HG03571 (cell line): ENCODE results near the gene FLT3LG.

Experiments used
- ATAC-seq: cut with Tn5 transposase; IDR thresholded peaks from one replicate; pipeline ENCODE4 v1.9.1; 2021; ENCODE audit not compliant: unreplicated experiment

FLT3LG gene

GRCh38 chr19:49507803-49508494, 33.9 kb downstream of the FLT3LG start:
- no peak for ATAC-seq

- ATAC-seq, result no peak
These were observed 39.1 kb downstream of the FLT3LG start for GRCh38 chr19:49512970-49513745.

GRCh38 chr19:49513746-49514118, 39.7 kb downstream of the FLT3LG start:
- no peak for ATAC-seq

- no peak for ATAC-seq
These were observed 40.1 kb downstream of the FLT3LG start for GRCh38 chr19:49514151-49514550.

GRCh38 chr19:49515767-49516166, 41.8 kb downstream of the FLT3LG start:
- ATAC-seq, result no peak

GRCh38 chr19:49518033-49518432, 44.0 kb downstream of the FLT3LG start:
- ATAC-seq, result no peak

- no peak for ATAC-seq
These were observed 46.8 kb downstream of the FLT3LG start for GRCh38 chr19:49520705-49521319.

- no peak for ATAC-seq
These were observed 50.9 kb downstream of the FLT3LG start for GRCh38 chr19:49524812-49525455.

GRCh38 chr19:49528211-49528771, 54.3 kb downstream of the FLT3LG start:
- ATAC-seq, result no peak

GRCh38 chr19:49530708-49531107, 56.7 kb downstream of the FLT3LG start:
- ATAC-seq, result no peak

GRCh38 chr19:49533551-49534488, 59.8 kb downstream of the FLT3LG start:
- peak; percentile 58 for ATAC-seq

- ATAC-seq, result no peak
These were observed 60.8 kb downstream of the FLT3LG start for GRCh38 chr19:49534632-49535385.
